Measurements from ENCODE around the gene NDUFB3.
"Not testable (repeated sequence)": the region's sequence is repeated elsewhere in the genome, so short reads cannot be mapped to it uniquely, and the experiment has no call there.

NDUFB3 gene

GRCh38 chr2:201057087-201057521 is 14.7 kb upstream of the NDUFB3 start:
- no peak overlapping the region for H3K9ac ChIP-seq (ENCODE audit: low read depth in 1 of 2, low read length in 2 of 2)
- H3K4me3 ChIP-seq (ENCODE audit: low read depth in 1 of 2, low read length in 2 of 2) = no peak overlapping the region
- H3K9me3 ChIP-seq (ENCODE audit: control insufficient read depth in 1 of 2, low read length in 2 of 2) = no peaks in the 10 kb centered on the region
- H3K27me3 ChIP-seq (ENCODE audit: control insufficient read depth in 1 of 2, insufficient read depth in 2 of 2, low read length in 2 of 2) = no peaks in the 10 kb centered on the region
- peaks cover 7 to 12% of the 10 kb centered on the region in 2 donors for H3K36me3 ChIP-seq (ENCODE audit: control insufficient read depth in 1 of 2, insufficient read depth in 2 of 2, low read length in 2 of 2)
- no peak overlapping the region for H3K27ac ChIP-seq (ENCODE audit: low read depth, low read length)
- H3K4me1 ChIP-seq (ENCODE audit: control insufficient read depth in 1 of 2, insufficient read depth in 2 of 2, low read length in 2 of 2) = peaks cover 3 to 19% of the 10 kb centered on the region in 2 donors

- H3K9me3 ChIP-seq (ENCODE audit: control insufficient read depth in 1 of 2, low read length in 2 of 2) = no peaks in the 10 kb centered on the region
These were observed 14.0 kb upstream of the NDUFB3 start for GRCh38 chr2:201057715-201058248.

GRCh38 chr2:201058914-201059313 is 12.9 kb upstream of the NDUFB3 start:
- Histone ChIP-seq H3K9ac (ENCODE audit: low read depth in 1 of 2, low read length in 2 of 2) (no peak overlapping the region), H3K9me3 (ENCODE audit: control insufficient read depth in 1 of 2, low read length in 2 of 2) (no peaks in the 10 kb centered on the region), H3K36me3 (ENCODE audit: control insufficient read depth in 1 of 2, insufficient read depth in 2 of 2, low read length in 2 of 2) (peaks cover 7 to 11% of the 10 kb centered on the region in 2 donors), H3K4me3 (ENCODE audit: low read depth in 1 of 2, low read length in 2 of 2) (no peak overlapping the region), H3K27ac (ENCODE audit: low read depth, low read length) (no peak overlapping the region), H3K27me3 (ENCODE audit: control insufficient read depth in 1 of 2, insufficient read depth in 2 of 2, low read length in 2 of 2) (no peaks in the 10 kb centered on the region), H3K4me1 (ENCODE audit: control insufficient read depth in 1 of 2, insufficient read depth in 2 of 2, low read length in 2 of 2) (peaks cover 3 to 19% of the 10 kb centered on the region in 2 donors)

More at GRCh38 chr2:201057715-201058248, 14.0 kb upstream of the NDUFB3 start:
- H3K27ac ChIP-seq (ENCODE audit: low read depth, low read length) = no peak overlapping the region
- H3K4me1 ChIP-seq (ENCODE audit: control insufficient read depth in 1 of 2, insufficient read depth in 2 of 2, low read length in 2 of 2) = peaks cover 3 to 19% of the 10 kb centered on the region in 2 donors
- no peaks in the 10 kb centered on the region for H3K27me3 ChIP-seq (ENCODE audit: control insufficient read depth in 1 of 2, insufficient read depth in 2 of 2, low read length in 2 of 2)
- H3K4me3 ChIP-seq (ENCODE audit: low read depth in 1 of 2, low read length in 2 of 2) = no peak overlapping the region
- H3K9ac ChIP-seq (ENCODE audit: low read depth in 1 of 2, low read length in 2 of 2) = no peak overlapping the region
- H3K36me3 ChIP-seq (ENCODE audit: control insufficient read depth in 1 of 2, insufficient read depth in 2 of 2, low read length in 2 of 2) = peaks cover 7 to 12% of the 10 kb centered on the region in 2 donors

- Histone ChIP-seq H3K27ac (ENCODE audit: low read depth, low read length) (no peak overlapping the region), H3K36me3 (ENCODE audit: control insufficient read depth in 1 of 2, insufficient read depth in 2 of 2, low read length in 2 of 2) (peaks cover 7% of the 10 kb centered on the region in 2 donors)
These were observed 11.6 kb upstream of the NDUFB3 start for GRCh38 chr2:201059961-201060755.

GRCh38 chr2:201063516-201063915 is 8.3 kb upstream of the NDUFB3 start:
- not testable (repeated sequence) for H3K4me3 ChIP-seq (ENCODE audit: low read depth in 1 of 2, low read length in 2 of 2); H3K36me3 ChIP-seq (ENCODE audit: control insufficient read depth in 1 of 2, insufficient read depth in 2 of 2, low read length in 2 of 2); H3K9ac ChIP-seq (ENCODE audit: low read depth in 1 of 2, low read length in 2 of 2); H3K27me3 ChIP-seq (ENCODE audit: control insufficient read depth in 1 of 2, insufficient read depth in 2 of 2, low read length in 2 of 2); H3K9me3 ChIP-seq (ENCODE audit: control insufficient read depth in 1 of 2, low read length in 2 of 2); H3K27ac ChIP-seq (ENCODE audit: low read depth, low read length)
- H3K4me1 ChIP-seq (ENCODE audit: control insufficient read depth in 1 of 2, insufficient read depth in 2 of 2, low read length in 2 of 2) = peaks cover 7 to 16% of the 10 kb centered on the region in 2 donors

More at GRCh38 chr2:201059961-201060755, 11.6 kb upstream of the NDUFB3 start:
- Histone ChIP-seq H3K4me3 (ENCODE audit: low read depth in 1 of 2, low read length in 2 of 2) (no peak overlapping the region), H3K9me3 (ENCODE audit: control insufficient read depth in 1 of 2, low read length in 2 of 2) (no peaks in the 10 kb centered on the region), H3K27me3 (ENCODE audit: control insufficient read depth in 1 of 2, insufficient read depth in 2 of 2, low read length in 2 of 2) (no peaks in the 10 kb centered on the region), H3K4me1 (ENCODE audit: control insufficient read depth in 1 of 2, insufficient read depth in 2 of 2, low read length in 2 of 2) (peaks cover 3 to 23% of the 10 kb centered on the region in 2 donors), H3K9ac (ENCODE audit: low read depth in 1 of 2, low read length in 2 of 2) (no peak overlapping the region)

GRCh38 chr2:201064797-201065329 is 6.9 kb upstream of the NDUFB3 start:
- H3K36me3 ChIP-seq (ENCODE audit: control insufficient read depth in 1 of 2, insufficient read depth in 2 of 2, low read length in 2 of 2) = peaks cover 7% of the 10 kb centered on the region in 2 donors
- no peaks in the 10 kb centered on the region for H3K9me3 ChIP-seq (ENCODE audit: control insufficient read depth in 1 of 2, low read length in 2 of 2)
- no peak overlapping the region for H3K27ac ChIP-seq (ENCODE audit: low read depth, low read length)
- peaks cover 15 to 18% of the 10 kb centered on the region in 2 donors for H3K4me1 ChIP-seq (ENCODE audit: control insufficient read depth in 1 of 2, insufficient read depth in 2 of 2, low read length in 2 of 2)
- H3K4me3 ChIP-seq (ENCODE audit: low read depth in 1 of 2, low read length in 2 of 2) = no peak overlapping the region
- H3K27me3 ChIP-seq (ENCODE audit: control insufficient read depth in 1 of 2, insufficient read depth in 2 of 2, low read length in 2 of 2) = no peaks in the 10 kb centered on the region
- H3K9ac ChIP-seq (ENCODE audit: low read depth in 1 of 2, low read length in 2 of 2) = no peak overlapping the region

GRCh38 chr2:201070948-201071478 is 788 bp upstream of the NDUFB3 start:
- H3K4me3 ChIP-seq (ENCODE audit: low read depth in 1 of 2, low read length in 2 of 2) = peak overlapping the region; percentile 87 to 91
- H3K27me3 ChIP-seq (ENCODE audit: control insufficient read depth in 1 of 2, insufficient read depth in 2 of 2, low read length in 2 of 2) = no peaks in the 10 kb centered on the region

GRCh38 chr2:201072201-201072530 is 365 bp downstream of the NDUFB3 start:
- peak overlapping the region; percentile 87 to 91 for H3K4me3 ChIP-seq (ENCODE audit: low read depth in 1 of 2, low read length in 2 of 2)
- H3K9me3 ChIP-seq (ENCODE audit: control insufficient read depth in 1 of 2, low read length in 2 of 2) = no peaks in the 10 kb centered on the region
- H3K27ac ChIP-seq (ENCODE audit: low read depth, low read length) = peak overlapping the region; percentile 37
- no peaks in the 10 kb centered on the region for H3K27me3 ChIP-seq (ENCODE audit: control insufficient read depth in 1 of 2, insufficient read depth in 2 of 2, low read length in 2 of 2)
- H3K9ac ChIP-seq (ENCODE audit: low read depth in 1 of 2, low read length in 2 of 2) = peak overlapping the region; percentile 85 to 90
- H3K36me3 ChIP-seq (ENCODE audit: control insufficient read depth in 1 of 2, insufficient read depth in 2 of 2, low read length in 2 of 2) = no peaks in the 10 kb centered on the region
- peaks cover 24 to 33% of the 10 kb centered on the region in 2 donors for H3K4me1 ChIP-seq (ENCODE audit: control insufficient read depth in 1 of 2, insufficient read depth in 2 of 2, low read length in 2 of 2)

More at GRCh38 chr2:201070948-201071478, 788 bp upstream of the NDUFB3 start:
- H3K4me1 ChIP-seq (ENCODE audit: control insufficient read depth in 1 of 2, insufficient read depth in 2 of 2, low read length in 2 of 2) = peaks cover 22 to 33% of the 10 kb centered on the region in 2 donors
- H3K27ac ChIP-seq (ENCODE audit: low read depth, low read length) = peak overlapping the region; percentile 33
- H3K9me3 ChIP-seq (ENCODE audit: control insufficient read depth in 1 of 2, low read length in 2 of 2) = no peaks in the 10 kb centered on the region
- no peaks in the 10 kb centered on the region for H3K36me3 ChIP-seq (ENCODE audit: control insufficient read depth in 1 of 2, insufficient read depth in 2 of 2, low read length in 2 of 2)
- H3K9ac ChIP-seq (ENCODE audit: low read depth in 1 of 2, low read length in 2 of 2) = peak overlapping the region; percentile 85 to 90

- peak overlapping the region; percentile 87 to 91 for H3K4me3 ChIP-seq (ENCODE audit: low read depth in 1 of 2, low read length in 2 of 2)
- no peaks in the 10 kb centered on the region for H3K27me3 ChIP-seq (ENCODE audit: control insufficient read depth in 1 of 2, insufficient read depth in 2 of 2, low read length in 2 of 2)
- no peak overlapping the region for H3K27ac ChIP-seq (ENCODE audit: low read depth, low read length)
- H3K36me3 ChIP-seq (ENCODE audit: control insufficient read depth in 1 of 2, insufficient read depth in 2 of 2, low read length in 2 of 2) = no peaks in the 10 kb centered on the region
- H3K4me1 ChIP-seq (ENCODE audit: control insufficient read depth in 1 of 2, insufficient read depth in 2 of 2, low read length in 2 of 2) = peaks cover 21 to 30% of the 10 kb centered on the region in 2 donors
- no peak overlapping the region for H3K9ac ChIP-seq (ENCODE audit: low read depth in 1 of 2, low read length in 2 of 2)
- H3K9me3 ChIP-seq (ENCODE audit: control insufficient read depth in 1 of 2, low read length in 2 of 2) = no peaks in the 10 kb centered on the region
These were observed 1.3 kb downstream of the NDUFB3 start for GRCh38 chr2:201073071-201073470.

GRCh38 chr2:201074996-201075395 is 3.2 kb downstream of the NDUFB3 start:
- Histone ChIP-seq H3K27ac (ENCODE audit: low read depth, low read length) (no peak overlapping the region), H3K4me3 (ENCODE audit: low read depth in 1 of 2, low read length in 2 of 2) (no peak overlapping the region), H3K9me3 (ENCODE audit: control insufficient read depth in 1 of 2, low read length in 2 of 2) (no peaks in the 10 kb centered on the region), H3K27me3 (ENCODE audit: control insufficient read depth in 1 of 2, insufficient read depth in 2 of 2, low read length in 2 of 2) (no peaks in the 10 kb centered on the region), H3K9ac (ENCODE audit: low read depth in 1 of 2, low read length in 2 of 2) (no peak overlapping the region), H3K4me1 (ENCODE audit: control insufficient read depth in 1 of 2, insufficient read depth in 2 of 2, low read length in 2 of 2) (peaks cover 12 to 15% of the 10 kb centered on the region in 2 donors), H3K36me3 (ENCODE audit: control insufficient read depth in 1 of 2, insufficient read depth in 2 of 2, low read length in 2 of 2) (peaks cover 0 to 8% of the 10 kb centered on the region in 2 donors)

All from duodenal mucosa (tissue), 2 donors.